Neuronal stem cell (in vitro differentiated cells): ENCODE data around the gene LUC7L3.
A peak's percentile ranks its signal among the peaks of the same experiment; 100 is the strongest.

Experiments
- DNase-seq: peaks from one replicate; pipeline ENCODE4 v3.0.0-alpha.2; 2013; ENCODE audit warnings: low spot score
- H2AFZ ChIP-seq: one replicate; pipeline ENCODE4 v1.6.1; 2013; ENCODE audit warnings: mild to moderate bottlenecking, low read length, inconsistent platforms
- H2AK5ac ChIP-seq: 2 replicates; pipeline ENCODE4 v1.6.1; 2013; ENCODE audit warnings: low read depth, mild to moderate bottlenecking, inconsistent platforms, low read length, moderate library complexity, mixed read lengths
- H2BK120ac ChIP-seq: 2 replicates; pipeline ENCODE4 v1.6.1; 2013; ENCODE audit warnings: low read depth, mild to moderate bottlenecking, inconsistent platforms, low read length, moderate library complexity, mixed read lengths
- H2BK12ac ChIP-seq: one replicate; pipeline ENCODE4 v1.6.1; 2013; ENCODE audit warnings: low read length, inconsistent platforms
- H2BK15ac ChIP-seq: 2 replicates; pipeline ENCODE4 v1.6.1; 2013; ENCODE audit warnings: mild to moderate bottlenecking, low read length, inconsistent platforms, mixed read lengths
- H2BK5ac ChIP-seq: one replicate; pipeline ENCODE4 v1.6.1; 2013; ENCODE audit warnings: inconsistent platforms, mild to moderate bottlenecking, low read length, moderate library complexity
- H3K14ac ChIP-seq: one replicate; pipeline ENCODE4 v1.6.1; 2013; ENCODE audit warnings: low read length, inconsistent platforms
- H3K18ac ChIP-seq: 2 replicates; pipeline ENCODE4 v1.6.1; 2013; ENCODE audit warnings: low read length, inconsistent platforms
- H3K23ac ChIP-seq: 2 replicates; pipeline ENCODE4 v1.6.1; 2013; ENCODE audit warnings: low read depth, mild to moderate bottlenecking, mixed read lengths, low read length, inconsistent platforms; ENCODE audit not compliant: poor library complexity
- H3K27ac ChIP-seq: replicated peaks from 3 replicates; pipeline ENCODE4 v1.5.1; 2013; ENCODE audit warnings: low read length, inconsistent platforms
- H3K27me3 ChIP-seq, 3 experiments: 2 replicates each; pipeline ENCODE4 v1.6.1; 2013; ENCODE audit warnings: low read length in 3 of 3, mild to moderate bottlenecking in 2 of 3, inconsistent platforms in 1 of 3, low read depth in 1 of 3, mixed read lengths in 1 of 3, moderate library complexity in 1 of 3; ENCODE audit not compliant: control insufficient read depth in 3 of 3, insufficient read depth in 3 of 3
- H3K36me3 ChIP-seq, 2 donors: replicated peaks in 1 of 2; 2 replicates each; pipeline ENCODE4 v1.6.1; 2013; ENCODE audit warnings: low read length in 2 of 2; ENCODE audit not compliant: control insufficient read depth in 2 of 2, insufficient read depth in 2 of 2
- H3K4ac ChIP-seq: 2 replicates; pipeline ENCODE4 v1.6.1; 2013; ENCODE audit warnings: inconsistent platforms, mild to moderate bottlenecking, low read length, moderate library complexity
- H3K4me1 ChIP-seq, 2 donors: 1 replicate in 1 of 2; 2 replicates in 1 of 2; pipeline ENCODE4 v1.6.1; 2013; ENCODE audit warnings: low read length in 2 of 2, low read depth in 1 of 2; ENCODE audit not compliant: control insufficient read depth in 2 of 2, insufficient read depth in 1 of 2
- H3K4me2 ChIP-seq: one replicate; pipeline ENCODE4 v1.6.1; 2013; ENCODE audit warnings: mild to moderate bottlenecking, low read length, inconsistent platforms; ENCODE audit not compliant: insufficient read depth, poor library complexity, severe bottlenecking
- H3K4me3 ChIP-seq, 2 donors: 2 replicates each; pipeline ENCODE4 v1.5.1; 2013; ENCODE audit warnings: low read length in 2 of 2, mild to moderate bottlenecking in 2 of 2, inconsistent platforms in 1 of 2, moderate library complexity in 1 of 2
- H3K79me1 ChIP-seq: one replicate; pipeline ENCODE4 v1.6.1; 2013; ENCODE audit warnings: low read depth, mild to moderate bottlenecking, inconsistent platforms, low read length, moderate library complexity
- H3K9ac ChIP-seq: one replicate; pipeline ENCODE4 v1.6.1; 2013; ENCODE audit warnings: mild to moderate bottlenecking, low read depth, low read length, inconsistent platforms; ENCODE audit not compliant: poor library complexity
- H3K9me3 ChIP-seq, 2 donors: replicated peaks in 1 of 2; 2 replicates each; pipeline versions ENCODE3 to v1.6.1; 2013; ENCODE audit warnings: low read length in 2 of 2, mild to moderate bottlenecking in 2 of 2, inconsistent platforms in 1 of 2, low read depth in 1 of 2, mixed read lengths in 1 of 2, moderate library complexity in 1 of 2; ENCODE audit not compliant: control insufficient read depth in 2 of 2, insufficient read depth in 1 of 2
- H4K8ac ChIP-seq: one replicate; pipeline ENCODE4 v1.6.1; 2013; ENCODE audit warnings: low read depth, mild to moderate bottlenecking, inconsistent platforms, low read length, moderate library complexity
- H4K91ac ChIP-seq: one replicate; pipeline ENCODE4 v1.6.1; 2013; ENCODE audit warnings: low read length, low read depth, mild to moderate bottlenecking, inconsistent platforms; ENCODE audit not compliant: poor library complexity
- WGBS, 2 donors: extraction: QIAGEN DNeasy Blood & Tissue Kit; methylation state at CpG; one replicate each; pipeline ENCODE4 v1.1.7; 2013; ENCODE audit warnings: missing lambda C conversion rate in 2 of 2, mixed read lengths in 1 of 2; ENCODE audit not compliant: insufficient read length in 2 of 2, insufficient replicate concordance in 1 of 2; ENCODE audit errors: extremely low coverage in 2 of 2; 5-methylcytosine and 5-hydroxymethylcytosine counted together

The LUC7L3 gene

GRCh38 chr17:50785946-50786570 is 66.7 kb downstream of the LUC7L3 start:
- no peak overlapping the region for H3K4ac ChIP-seq
- no peaks in the 10 kb centered on the region for H3K27me3 ChIP-seq
- H3K36me3 ChIP-seq, result no peaks in the 10 kb centered on the region
- H4K8ac ChIP-seq, result no peak overlapping the region
- H3K4me2 ChIP-seq, result no peak overlapping the region
- no peak overlapping the region for H2AK5ac ChIP-seq
- H4K91ac ChIP-seq, result no peak overlapping the region
- no peak overlapping the region for H2BK120ac ChIP-seq
- peak overlapping the region; percentile 11 for H2AFZ ChIP-seq
- H3K4me1 ChIP-seq, result peaks cover 8 to 10% of the 10 kb centered on the region in 2 donors
- H2BK12ac ChIP-seq, result no peak overlapping the region
- H3K14ac ChIP-seq, result no peak overlapping the region
- WGBS, 2 donors, result no CpG with 5 or more reads among the region's 9 CpGs
- no peak for DNase-seq
- H3K27ac ChIP-seq, result no peak overlapping the region
- no peak overlapping the region for H3K9ac ChIP-seq
- H3K18ac ChIP-seq, result peak overlapping the region; percentile 39
- no peak overlapping the region for H3K23ac ChIP-seq
- H3K4me3 ChIP-seq, result no peak overlapping the region
- no peaks in the 10 kb centered on the region for H3K9me3 ChIP-seq
- H2BK15ac ChIP-seq, result no peak overlapping the region
- no peak overlapping the region for H2BK5ac ChIP-seq
- H3K79me1 ChIP-seq, result no peaks in the 10 kb centered on the region

GRCh38 chr17:50787106-50787505 is 67.7 kb downstream of the LUC7L3 start:
- H2AFZ ChIP-seq, result peak overlapping the region; percentile 50
- H3K18ac ChIP-seq, result peak overlapping the region; percentile 39
- H4K91ac ChIP-seq, result peak overlapping the region; percentile 69
- DNase-seq, result no peak
- no peaks in the 10 kb centered on the region for H3K27me3 ChIP-seq
- peaks cover 8 to 10% of the 10 kb centered on the region in 2 donors for H3K4me1 ChIP-seq
- H2AK5ac ChIP-seq, result no peak overlapping the region
- H3K9me3 ChIP-seq, result no peaks in the 10 kb centered on the region
- H3K36me3 ChIP-seq, result no peaks in the 10 kb centered on the region
- no peak overlapping the region for H2BK15ac ChIP-seq
- peak overlapping the region; percentile 1 for H2BK12ac ChIP-seq
- no peak overlapping the region for H3K4me3 ChIP-seq
- WGBS, 2 donors, result no CpG with 5 or more reads among the region's 7 CpGs
- H3K4me2 ChIP-seq, result no peak overlapping the region
- H2BK5ac ChIP-seq, result no peak overlapping the region
- H3K4ac ChIP-seq, result peak overlapping the region; percentile 13
- H3K79me1 ChIP-seq, result no peaks in the 10 kb centered on the region
- no peak overlapping the region for H3K14ac ChIP-seq
- H3K27ac ChIP-seq, result no peak overlapping the region
- no peak overlapping the region for H2BK120ac ChIP-seq
- H3K23ac ChIP-seq, result no peak overlapping the region
- H4K8ac ChIP-seq, result peak overlapping the region; percentile 94
- no peak overlapping the region for H3K9ac ChIP-seq

GRCh38 chr17:50790618-50791017 is 71.2 kb downstream of the LUC7L3 start:
- no peak overlapping the region for H2BK5ac ChIP-seq
- H2BK15ac ChIP-seq, result no peak overlapping the region
- H3K14ac ChIP-seq, result no peak overlapping the region
- H2BK12ac ChIP-seq, result no peak overlapping the region
- no peak overlapping the region for H3K4me3 ChIP-seq
- H3K9ac ChIP-seq, result no peak overlapping the region
- peak overlapping the region; percentile 61 for H3K27ac ChIP-seq
- no peak overlapping the region for H2BK120ac ChIP-seq
- H3K9me3 ChIP-seq, result no peaks in the 10 kb centered on the region
- peaks cover 8 to 10% of the 10 kb centered on the region in 2 donors for H3K4me1 ChIP-seq
- no peaks in the 10 kb centered on the region for H3K36me3 ChIP-seq
- no peak overlapping the region for H3K4me2 ChIP-seq
- H3K18ac ChIP-seq, result peak overlapping the region; percentile 22
- no CpG with 5 or more reads among the region's 6 CpGs for WGBS, 2 donors
- peak overlapping the region; percentile 42 for H2AK5ac ChIP-seq
- peak overlapping the region; percentile 54 for H2AFZ ChIP-seq
- H3K79me1 ChIP-seq, result no peaks in the 10 kb centered on the region
- no peak overlapping the region for H3K4ac ChIP-seq
- no peaks in the 10 kb centered on the region for H3K27me3 ChIP-seq
- no peak for DNase-seq
- H3K23ac ChIP-seq, result no peak overlapping the region
- H4K8ac ChIP-seq, result no peak overlapping the region
- no peak overlapping the region for H4K91ac ChIP-seq

- DNase-seq, result no peak
- no peak overlapping the region for H3K18ac ChIP-seq
- H3K4me3 ChIP-seq, result no peak overlapping the region
- H3K4me2 ChIP-seq, result no peak overlapping the region
- H2BK5ac ChIP-seq, result no peak overlapping the region
- no peak overlapping the region for H3K4ac ChIP-seq
- H2AFZ ChIP-seq, result no peak overlapping the region
- H3K79me1 ChIP-seq, result no peaks in the 10 kb centered on the region
- no peak overlapping the region for H3K27ac ChIP-seq
- peaks cover 6 to 8% of the 10 kb centered on the region in 2 donors for H3K4me1 ChIP-seq
- no peak overlapping the region for H3K14ac ChIP-seq
- H2AK5ac ChIP-seq, result no peak overlapping the region
- no peaks in the 10 kb centered on the region for H3K36me3 ChIP-seq
- H3K23ac ChIP-seq, result no peak overlapping the region
- H4K8ac ChIP-seq, result no peak overlapping the region
- peak overlapping the region; percentile 11 for H2BK15ac ChIP-seq
- H3K9ac ChIP-seq, result no peak overlapping the region
- H2BK120ac ChIP-seq, result no peak overlapping the region
- H3K9me3 ChIP-seq, result no peaks in the 10 kb centered on the region
- no peak overlapping the region for H4K91ac ChIP-seq
- no peaks in the 10 kb centered on the region for H3K27me3 ChIP-seq
- H2BK12ac ChIP-seq, result no peak overlapping the region
- no CpG with 5 or more reads among the region's 7 CpGs for WGBS, 2 donors
These were observed 72.7 kb downstream of the LUC7L3 start for GRCh38 chr17:50792132-50792531.
